ENCODE data around the gene PLCH1. TPM values are rescaled to one million over a fixed set of nuclear protein-coding genes. Genes with fewer than 3 reads are reported as not detected.

The PLCH1 gene
- total and polyA plus RNA-seq, 7 experiments from 2014 or later = 0.56 TPM; not detected in 6

DNA sequence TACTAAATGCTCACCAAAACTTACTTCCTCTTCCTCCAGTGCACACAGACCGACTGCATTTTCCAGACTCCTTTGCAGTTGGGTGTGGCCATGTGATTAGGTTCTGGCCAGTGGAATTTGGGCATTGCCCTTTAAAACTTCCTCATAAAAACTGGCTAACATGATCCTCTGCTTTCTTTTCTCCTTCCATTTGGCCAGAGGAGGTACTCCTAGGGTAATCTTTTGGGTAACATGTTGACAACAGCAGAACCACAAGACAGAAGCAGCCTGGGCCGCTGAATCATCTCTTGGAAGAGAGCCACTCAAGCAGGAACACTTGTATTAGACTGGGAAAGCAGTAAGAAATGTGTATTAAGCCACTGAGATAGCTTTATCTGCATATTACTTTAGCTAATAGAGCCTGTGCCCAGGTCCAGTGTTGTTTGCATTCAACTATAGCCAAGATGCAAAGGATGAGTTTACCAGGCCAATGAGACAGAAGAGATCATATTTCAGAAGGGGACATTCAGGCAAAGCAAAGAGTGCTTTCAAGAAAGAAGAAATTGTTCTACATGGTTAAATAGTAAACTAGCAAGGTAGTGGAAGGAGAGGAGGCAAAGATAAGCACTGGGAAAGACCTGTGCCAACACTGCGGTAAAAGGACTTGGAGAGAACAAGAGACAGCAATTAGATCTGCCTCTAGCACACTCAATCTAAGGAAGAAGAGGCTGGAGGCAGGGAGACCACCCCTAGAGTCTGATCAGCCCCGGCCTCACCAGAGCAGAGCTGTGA, 79.8 kb downstream of the PLCH1 start:
- Histone ChIP-seq H3K36me3 (ENCODE audit: control insufficient read depth in 2 of 3, insufficient read depth in 3 of 3, low read length in 3 of 3) (no peaks in the 10 kb centered on the region), H3K9me3 (ENCODE audit: control insufficient read depth in 2 of 3, low read length in 3 of 3) (no peaks in the 10 kb centered on the region), H3K4me3 (ENCODE audit: low read length) (no peak overlapping the region), H3K4me1 (ENCODE audit: control insufficient read depth in 2 of 2, insufficient read depth in 2 of 2, low read length in 2 of 2) (no peaks in the 10 kb centered on the region), H3K27me3 (ENCODE audit: control insufficient read depth in 2 of 2, insufficient read depth in 2 of 2, low read length in 2 of 2) (peaks cover 0 to 4% of the 10 kb centered on the region in 2 donors), H3K27ac (ENCODE audit: low read depth, low read length) (no peak overlapping the region)
- Mint-ChIP-seq H3K4me1 (peaks cover 0 to 3% (median 0%) of the 10 kb centered on the region in 7 donors), H3K27ac (no peak overlapping the region), H3K4me3 (no peak overlapping the region), H3K36me3 (no peaks in the 10 kb centered on the region), H3K27me3 (peaks cover 0 to 29% (median 18%) of the 10 kb centered on the region in 5 donors), H3K9me3 (no peaks in the 10 kb centered on the region)
- intact Hi-C loops (cut with micrococcal nuclease) = no loop called here
- DNase-seq = no peak
- POLR2A ChIA-PET = no interaction called here
- CTCF ChIA-PET = interaction anchor here (0.7 kb wide), 1 partner anchor 37 kb away, joined by 3 read pairs; no protein-coding TSS in a partner anchor
- peak; percentile 44 for ATAC-seq

GRCh38 chr3:155663467-155664212, 81.2 kb downstream of the PLCH1 start:
- H3K36me3 Mint-ChIP-seq = no peaks in the 10 kb centered on the region
- H3K9me3 ChIP-seq (ENCODE audit: control insufficient read depth in 2 of 3, low read length in 3 of 3) = no peaks in the 10 kb centered on the region
- no peaks in the 10 kb centered on the region for H3K4me1 ChIP-seq (ENCODE audit: control insufficient read depth in 2 of 2, insufficient read depth in 2 of 2, low read length in 2 of 2)
- no peak overlapping the region for H3K27ac Mint-ChIP-seq
- ChIA-PET POLR2A (no interaction called here), CTCF (no interaction called here)
- H3K4me3 Mint-ChIP-seq = no peak overlapping the region
- peaks cover 0 to 4% of the 10 kb centered on the region in 2 donors for H3K27me3 ChIP-seq (ENCODE audit: control insufficient read depth in 2 of 2, insufficient read depth in 2 of 2, low read length in 2 of 2)
- intact Hi-C loops (cut with micrococcal nuclease) = no loop called here
- no peaks in the 10 kb centered on the region for H3K9me3 Mint-ChIP-seq
- no peak overlapping the region for H3K27ac ChIP-seq (ENCODE audit: low read depth, low read length)
- H3K36me3 ChIP-seq (ENCODE audit: control insufficient read depth in 2 of 3, insufficient read depth in 3 of 3, low read length in 3 of 3) = no peaks in the 10 kb centered on the region
- no peak for DNase-seq
- no peak overlapping the region for H3K4me3 ChIP-seq (ENCODE audit: low read length)
- H3K27me3 Mint-ChIP-seq = peaks cover 0 to 26% (median 17%) of the 10 kb centered on the region in 5 donors
- no peak for ATAC-seq
- H3K4me1 Mint-ChIP-seq = peaks cover 0 to 3% (median 0%) of the 10 kb centered on the region in 7 donors

GRCh38 chr3:155661760-155662159, 83.1 kb downstream of the PLCH1 start:
- Mint-ChIP-seq H3K4me1 (peaks cover 0 to 3% (median 0%) of the 10 kb centered on the region in 7 donors), H3K27ac (no peak overlapping the region), H3K9me3 (no peaks in the 10 kb centered on the region), H3K27me3 (peaks cover 0 to 20% (median 10%) of the 10 kb centered on the region in 5 donors), H3K4me3 (no peak overlapping the region), H3K36me3 (no peaks in the 10 kb centered on the region)
- H3K27me3 ChIP-seq (ENCODE audit: control insufficient read depth in 2 of 2, insufficient read depth in 2 of 2, low read length in 2 of 2) = peaks cover 0 to 4% of the 10 kb centered on the region in 2 donors
- no peaks in the 10 kb centered on the region for H3K9me3 ChIP-seq (ENCODE audit: control insufficient read depth in 2 of 3, low read length in 3 of 3)
- ChIA-PET POLR2A (no interaction called here), CTCF (no interaction called here)
- intact Hi-C loops (cut with micrococcal nuclease) = no loop called here
- no peaks in the 10 kb centered on the region for H3K36me3 ChIP-seq (ENCODE audit: control insufficient read depth in 2 of 3, insufficient read depth in 3 of 3, low read length in 3 of 3)
- H3K27ac ChIP-seq (ENCODE audit: low read depth, low read length) = no peak overlapping the region
- no peaks in the 10 kb centered on the region for H3K4me1 ChIP-seq (ENCODE audit: control insufficient read depth in 2 of 2, insufficient read depth in 2 of 2, low read length in 2 of 2)
- ATAC-seq = no peak
- no peak for DNase-seq
- no peak overlapping the region for H3K4me3 ChIP-seq (ENCODE audit: low read length)

GRCh38 chr3:155661042-155661441, 83.8 kb downstream of the PLCH1 start:
- Histone ChIP-seq H3K4me3 (ENCODE audit: low read length) (no peak overlapping the region), H3K27me3 (ENCODE audit: control insufficient read depth in 2 of 2, insufficient read depth in 2 of 2, low read length in 2 of 2) (peaks cover 0 to 4% of the 10 kb centered on the region in 2 donors), H3K27ac (ENCODE audit: low read depth, low read length) (no peak overlapping the region), H3K4me1 (ENCODE audit: control insufficient read depth in 2 of 2, insufficient read depth in 2 of 2, low read length in 2 of 2) (no peaks in the 10 kb centered on the region), H3K36me3 (ENCODE audit: control insufficient read depth in 2 of 3, insufficient read depth in 3 of 3, low read length in 3 of 3) (no peaks in the 10 kb centered on the region), H3K9me3 (ENCODE audit: control insufficient read depth in 2 of 3, low read length in 3 of 3) (no peaks in the 10 kb centered on the region)
- intact Hi-C loops (cut with micrococcal nuclease) = no loop called here
- CTCF ChIA-PET = no interaction called here
- no peaks in the 10 kb centered on the region for H3K36me3 Mint-ChIP-seq
- no peaks in the 10 kb centered on the region for H3K9me3 Mint-ChIP-seq
- ATAC-seq (no peak), DNase-seq (no peak)
- H3K27ac Mint-ChIP-seq = no peak overlapping the region
- no peak overlapping the region for H3K4me3 Mint-ChIP-seq
- peaks cover 0 to 14% (median 10%) of the 10 kb centered on the region in 5 donors for H3K27me3 Mint-ChIP-seq
- POLR2A ChIA-PET = no interaction called here
- H3K4me1 Mint-ChIP-seq = peaks cover 0 to 3% (median 0%) of the 10 kb centered on the region in 7 donors

GRCh38 chr3:155658671-155659261, 86.1 kb downstream of the PLCH1 start:
- Mint-ChIP-seq H3K4me3 (no peak overlapping the region), H3K4me1 (no peaks in the 10 kb centered on the region), H3K36me3 (no peaks in the 10 kb centered on the region), H3K27me3 (peaks cover 0 to 10% (median 5%) of the 10 kb centered on the region in 5 donors), H3K27ac (no peak overlapping the region), H3K9me3 (no peaks in the 10 kb centered on the region)
- peaks cover 0 to 4% of the 10 kb centered on the region in 2 donors for H3K27me3 ChIP-seq (ENCODE audit: control insufficient read depth in 2 of 2, insufficient read depth in 2 of 2, low read length in 2 of 2)
- H3K4me1 ChIP-seq (ENCODE audit: control insufficient read depth in 2 of 2, insufficient read depth in 2 of 2, low read length in 2 of 2) = no peaks in the 10 kb centered on the region
- intact Hi-C loops (cut with micrococcal nuclease) = no loop called here
- no peak overlapping the region for H3K27ac ChIP-seq (ENCODE audit: low read depth, low read length)
- ChIA-PET CTCF (no interaction called here), POLR2A (no interaction called here)
- H3K4me3 ChIP-seq (ENCODE audit: low read length) = no peak overlapping the region
- no peaks in the 10 kb centered on the region for H3K9me3 ChIP-seq (ENCODE audit: control insufficient read depth in 2 of 3, low read length in 3 of 3)
- ATAC-seq = no peak
- no peak for DNase-seq
- no peaks in the 10 kb centered on the region for H3K36me3 ChIP-seq (ENCODE audit: control insufficient read depth in 2 of 3, insufficient read depth in 3 of 3, low read length in 3 of 3)

DNA sequence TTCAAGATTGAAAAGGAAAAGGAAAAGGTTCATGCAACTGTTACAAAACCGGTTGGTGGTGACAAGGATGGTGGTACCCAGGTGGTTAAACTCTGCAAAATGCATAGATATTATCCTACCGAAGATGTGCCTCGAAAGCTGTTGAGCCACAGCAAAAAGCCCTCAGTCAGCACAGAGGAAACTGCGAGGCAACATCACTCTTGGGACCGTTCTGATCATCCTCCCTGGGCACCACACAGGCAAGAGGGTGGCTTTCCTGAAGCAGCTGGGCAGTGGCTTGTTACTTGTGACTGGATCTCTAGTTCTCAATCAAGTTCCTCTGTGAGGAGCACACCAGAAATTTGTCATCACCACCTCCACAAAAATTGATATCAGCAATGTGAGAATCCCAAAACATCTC, 86.9 kb downstream of the PLCH1 start:
- no peaks in the 10 kb centered on the region for H3K9me3 ChIP-seq (ENCODE audit: control insufficient read depth in 2 of 3, low read length in 3 of 3)
- no peak overlapping the region for H3K27ac ChIP-seq (ENCODE audit: low read depth, low read length)
- ATAC-seq (no peak), DNase-seq (no peak)
- POLR2A ChIA-PET = no interaction called here
- intact Hi-C loops (cut with micrococcal nuclease) = no loop called here
- Mint-ChIP-seq H3K4me1 (no peaks in the 10 kb centered on the region), H3K27me3 (peaks cover 0 to 4% (median 0%) of the 10 kb centered on the region in 5 donors), H3K36me3 (no peaks in the 10 kb centered on the region), H3K27ac (no peak overlapping the region), H3K4me3 (no peak overlapping the region), H3K9me3 (no peaks in the 10 kb centered on the region)
- no peaks in the 10 kb centered on the region for H3K36me3 ChIP-seq (ENCODE audit: control insufficient read depth in 2 of 3, insufficient read depth in 3 of 3, low read length in 3 of 3)
- H3K4me3 ChIP-seq (ENCODE audit: low read length) = no peak overlapping the region
- CTCF ChIA-PET = no interaction called here
- H3K27me3 ChIP-seq (ENCODE audit: control insufficient read depth in 2 of 2, insufficient read depth in 2 of 2, low read length in 2 of 2) = peaks cover 0 to 4% of the 10 kb centered on the region in 2 donors
- no peaks in the 10 kb centered on the region for H3K4me1 ChIP-seq (ENCODE audit: control insufficient read depth in 2 of 2, insufficient read depth in 2 of 2, low read length in 2 of 2)
